Measurements from ENCODE around the gene LLGL2.

GRCh38 chr17:75591722-75592302 lies 66.3 kb downstream of the LLGL2 start:
- TF ChIP-seq CTCF (IDR thresholded peaks at IDR 0.05; ENCODE audit: low read depth, low read length, poor library complexity, severe bottlenecking): no peak
- TF ChIP-seq EZH2phosphoT487 (IDR thresholded peaks at IDR 0.05; ENCODE audit: borderline replicate concordance, low read length): no peak
